ENCODE data around the gene MDH2.

GRCh38 chr7:76016191-76016947 lies 31.5 kb upstream of the MDH2 start:
- no peak for TF ChIP-seq EP300 (IDR thresholded peaks at IDR 0.05)
- no peak for TF ChIP-seq CTCF (IDR thresholded peaks at IDR 0.05)
- no peak for TF ChIP-seq POLR2A (IDR thresholded peaks at IDR 0.05)
- no peak for TF ChIP-seq POLR2AphosphoS5 (IDR thresholded peaks at IDR 0.05)
